GM12875 (cell line): Measurements from ENCODE around the gene AP2S1.
"Not testable (repeated sequence)": the region's sequence is repeated elsewhere in the genome, so short reads cannot be mapped to it uniquely, and the experiment has no call there.

Experiments used
- H3K4me3 ChIP-seq: one replicate; pipeline ENCODE4 v1.5.1; 2011; ENCODE audit warnings: low read depth, low read length, control low read depth
- CTCF ChIP-seq: IDR thresholded peaks from 2 replicates; pipeline ENCODE4 v1.5.1; 2011; ENCODE audit warnings: low read depth, mild to moderate bottlenecking, control low read depth, inconsistent platforms, low read length, moderate library complexity, borderline replicate concordance; ENCODE audit not compliant: insufficient read depth

Gene AP2S1

GRCh38 chr19:46824890-46825730 lies 25.5 kb downstream of the AP2S1 start:
- no peak overlapping the region for H3K4me3 ChIP-seq
- TF ChIP-seq CTCF: no peak

- no peak for TF ChIP-seq CTCF
- H3K4me3 ChIP-seq: no peak overlapping the region
Measured at GRCh38 chr19:46823049-46823448, 27.6 kb downstream of the AP2S1 start.

- H3K4me3 ChIP-seq: not testable (repeated sequence)
Measured at GRCh38 chr19:46822410-46822787, 28.2 kb downstream of the AP2S1 start.

GRCh38 chr19:46821512-46822409 lies 28.9 kb downstream of the AP2S1 start:
- no peak for TF ChIP-seq CTCF
- no peak overlapping the region for H3K4me3 ChIP-seq

- H3K4me3 ChIP-seq: no peak overlapping the region
- TF ChIP-seq CTCF: no peak
Measured at GRCh38 chr19:46818812-46819211, 31.8 kb downstream of the AP2S1 start.

- no peak overlapping the region for H3K4me3 ChIP-seq
- no peak for TF ChIP-seq CTCF
Measured at GRCh38 chr19:46815833-46816627, 34.6 kb downstream of the AP2S1 start.

GRCh38 chr19:46813839-46814358 lies 36.7 kb downstream of the AP2S1 start:
- TF ChIP-seq CTCF: no peak
- no peak overlapping the region for H3K4me3 ChIP-seq
